Measurements from ENCODE around the gene SMAD3. TPM values are rescaled to one million over a fixed set of nuclear protein-coding genes. Genes with fewer than 3 reads are reported as not detected.
A peak's percentile ranks its signal among the peaks of the same experiment; 100 is the strongest.

Gene SMAD3
- total and polyA plus RNA-seq, 2 of the 4 experiments (the other 2 are of a cell fraction): 71.0 to 177 TPM

DNA sequence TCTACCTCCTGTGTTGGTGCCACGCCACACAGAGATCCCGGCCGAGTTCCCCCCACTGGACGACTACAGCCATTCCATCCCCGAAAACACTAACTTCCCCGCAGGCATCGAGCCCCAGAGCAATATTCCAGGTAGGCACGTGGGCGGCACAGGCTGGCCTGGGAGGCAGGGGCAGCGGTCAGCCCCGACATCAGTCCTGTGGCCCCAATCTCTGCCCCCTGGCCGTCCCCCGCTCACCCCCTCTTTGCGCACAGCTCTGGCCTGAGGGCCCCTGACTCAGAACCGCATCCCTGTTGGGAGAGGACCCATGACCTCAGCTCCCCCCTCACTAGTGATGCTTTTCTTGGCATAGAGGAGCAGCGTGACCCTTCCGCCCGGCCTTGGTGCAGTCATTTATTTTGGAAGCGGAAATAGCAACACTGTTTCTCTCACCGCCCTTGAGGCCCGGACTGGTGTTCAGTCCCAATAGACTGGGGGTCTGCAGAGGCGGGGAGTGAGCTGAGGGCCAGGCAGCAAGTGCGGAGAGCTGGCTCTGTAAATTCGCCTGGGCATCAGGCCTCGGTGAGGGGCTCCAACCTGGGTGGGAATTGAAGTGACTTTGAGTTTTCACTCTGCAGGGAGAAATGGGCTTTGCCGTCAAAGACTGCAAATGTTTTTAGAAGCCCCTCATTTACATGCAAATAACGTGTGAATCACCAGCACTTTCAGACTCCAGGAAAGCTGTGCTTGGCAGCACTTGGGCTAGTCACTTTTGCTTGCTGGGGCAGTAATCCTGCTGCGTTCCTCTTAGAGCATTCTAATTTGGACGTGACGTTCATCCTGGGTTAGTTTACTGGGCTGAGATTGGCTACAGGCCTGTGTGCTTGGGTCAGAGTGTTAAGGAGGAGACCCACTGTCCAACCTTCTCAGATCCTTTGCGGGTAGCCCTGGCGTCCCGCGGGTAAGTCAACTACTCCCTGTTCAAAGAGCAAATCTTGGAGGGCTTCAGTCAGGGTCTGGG lies 100.2 kb downstream of the SMAD3 start:
- dilution Hi-C loops (cut with HindIII; ENCODE audit: low sequenced_read_pairs, unreplicated experiment) (no loop called here), in situ Hi-C loops (cut with MboI; ENCODE audit: low sequenced_read_pairs) (no loop called here), intact Hi-C loops (cut with micrococcal nuclease) (no loop called here)
- H3K18ac ChIP-seq (ENCODE audit: low read depth, low read length): peak overlapping the region; percentile 36; the same call in 1 of the 2 replicates
- peak overlapping the region; percentile 54 for H2BK120ac ChIP-seq (ENCODE audit: low read depth, low read length)
- no peaks in the 10 kb centered on the region for H3K9me3 ChIP-seq (ENCODE audit: control insufficient read depth, insufficient read depth, low read length)
- POLR2A ChIA-PET (ENCODE audit: unreplicated experiment): interaction anchor here (0.5 kb wide), 1 partner anchor 52 kb away, joined by 5 read pairs; no protein-coding TSS in a partner anchor
- no peak overlapping the region for H3K56ac ChIP-seq (ENCODE audit: extremely low read depth, insufficient read depth, low read length)
- H3K9me1 ChIP-seq (ENCODE audit: insufficient read depth, low read length): peaks cover 72% of the 10 kb centered on the region
- H4K5ac ChIP-seq (ENCODE audit: low read depth, low read length): peak overlapping the region; percentile 25
- H3K79me1 ChIP-seq (ENCODE audit: low read depth in 1 of 2, low read length in 2 of 2): peaks cover 50 to 94% of the 10 kb centered on the region in 2 experiments
- H3K27me3 ChIP-seq (ENCODE audit: control insufficient read depth, insufficient read depth, low read length): no peaks in the 10 kb centered on the region
- H3K27ac ChIP-seq (ENCODE audit: insufficient read depth, low read length): peak overlapping the region; percentile 89
- peak overlapping the region; percentile 40 to 92; a peak in 3 of 4 replicates for H4K8ac ChIP-seq (ENCODE audit: low read depth in 2 of 2, low read length in 2 of 2)
- peak overlapping the region; percentile 75 for H2BK5ac ChIP-seq (ENCODE audit: low read depth, low read length, poor library complexity, severe bottlenecking)
- BruUV-seq (replicated peaks): no TSS peak
- H3K36me3 ChIP-seq (ENCODE audit: control insufficient read depth, insufficient read depth, low read length): peaks cover 70% of the 10 kb centered on the region
- peak overlapping the region; percentile 99 for H2AK5ac ChIP-seq (ENCODE audit: low read depth, low read length)
- H3K9ac ChIP-seq (ENCODE audit: low read depth, low read length): no peak overlapping the region; the same call in 1 of the 2 replicates
- WGBS, 2 experiments (ENCODE audit: extremely low coverage in 2 of 2, insufficient read length in 1 of 2): 0% methylated on average over 1 of the region's 34 CpGs; no CpG with 5 or more reads in 1 of the 2 experiments
- DNase-seq (peak; percentile 70), ATAC-seq (ENCODE audit: low read depth) (no peak)
- peaks cover 67% of the 10 kb centered on the region for H3K4me1 ChIP-seq (ENCODE audit: control insufficient read depth, insufficient read depth, low read length)
- H3K23ac ChIP-seq (ENCODE audit: low read depth, low read length): peak overlapping the region; percentile 22; the same call in 1 of the 2 replicates
- CTCF ChIA-PET: no interaction called here
- no peak overlapping the region for H2BK15ac ChIP-seq (ENCODE audit: low read depth, low read length)
- H3K14ac ChIP-seq (replicated peaks; ENCODE audit: low read depth, low read length): peak overlapping the region; percentile 93
- H2AK9ac ChIP-seq (replicated peaks; ENCODE audit: low read depth, low read length, poor library complexity): peak overlapping the region; percentile 51
- H2AFZ ChIP-seq (replicated peaks; ENCODE audit: low read length, poor library complexity): no peak overlapping the region
- peak overlapping the region; percentile 37 for H2BK20ac ChIP-seq (ENCODE audit: low read depth, low read length)
- peak overlapping the region; percentile 86 for H3K4ac ChIP-seq (ENCODE audit: low read depth, low read length)
- H3K4me2 ChIP-seq (ENCODE audit: low read depth, low read length): no peak overlapping the region
- H3K4me3 ChIP-seq (ENCODE audit: insufficient read depth, low read depth, low read length): no peak overlapping the region
- peak overlapping the region; percentile 91 for H4K91ac ChIP-seq (ENCODE audit: insufficient read depth, low read depth, low read length)
- peaks cover 41% of the 10 kb centered on the region for H4K20me1 ChIP-seq (ENCODE audit: insufficient read depth, low read length)
- TF ChIP-seq CEBPB (IDR thresholded peaks at IDR 0.05; ENCODE audit: low read depth, low read length): no peak
- TF ChIP-seq NFE2L2 (IDR thresholded peaks at IDR 0.05; ENCODE audit: low read depth, low read length): no peak
- no peak for TF ChIP-seq POLR2A (IDR thresholded peaks at IDR 0.05; ENCODE audit: low read depth, low read length)
- TF ChIP-seq MAZ (IDR thresholded peaks at IDR 0.05; ENCODE audit: borderline replicate concordance, low read depth, low read length): no peak
- no peak for TF ChIP-seq RAD21 (IDR thresholded peaks at IDR 0.05; ENCODE audit: low read length)
- no peak for TF ChIP-seq MXI1 (IDR thresholded peaks at IDR 0.05; ENCODE audit: borderline replicate concordance, low read depth, low read length)
- no peak for TF ChIP-seq BHLHE40 (IDR thresholded peaks at IDR 0.05; ENCODE audit: low read depth, low read length)
- TF ChIP-seq, protein P1, sequence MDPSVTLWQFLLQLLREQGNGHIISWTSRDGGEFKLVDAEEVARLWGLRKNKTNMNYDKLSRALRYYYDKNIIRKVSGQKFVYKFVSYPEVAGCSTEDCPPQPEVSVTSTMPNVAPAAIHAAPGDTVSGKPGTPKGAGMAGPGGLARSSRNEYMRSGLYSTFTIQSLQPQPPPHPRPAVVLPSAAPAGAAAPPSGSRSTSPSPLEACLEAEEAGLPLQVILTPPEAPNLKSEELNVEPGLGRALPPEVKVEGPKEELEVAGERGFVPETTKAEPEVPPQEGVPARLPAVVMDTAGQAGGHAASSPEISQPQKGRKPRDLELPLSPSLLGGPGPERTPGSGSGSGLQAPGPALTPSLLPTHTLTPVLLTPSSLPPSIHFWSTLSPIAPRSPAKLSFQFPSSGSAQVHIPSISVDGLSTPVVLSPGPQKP (IDR thresholded peaks at IDR 0.05; ENCODE audit: borderline replicate concordance, low read depth, low read length): no peak
- TF ChIP-seq, protein P2, sequence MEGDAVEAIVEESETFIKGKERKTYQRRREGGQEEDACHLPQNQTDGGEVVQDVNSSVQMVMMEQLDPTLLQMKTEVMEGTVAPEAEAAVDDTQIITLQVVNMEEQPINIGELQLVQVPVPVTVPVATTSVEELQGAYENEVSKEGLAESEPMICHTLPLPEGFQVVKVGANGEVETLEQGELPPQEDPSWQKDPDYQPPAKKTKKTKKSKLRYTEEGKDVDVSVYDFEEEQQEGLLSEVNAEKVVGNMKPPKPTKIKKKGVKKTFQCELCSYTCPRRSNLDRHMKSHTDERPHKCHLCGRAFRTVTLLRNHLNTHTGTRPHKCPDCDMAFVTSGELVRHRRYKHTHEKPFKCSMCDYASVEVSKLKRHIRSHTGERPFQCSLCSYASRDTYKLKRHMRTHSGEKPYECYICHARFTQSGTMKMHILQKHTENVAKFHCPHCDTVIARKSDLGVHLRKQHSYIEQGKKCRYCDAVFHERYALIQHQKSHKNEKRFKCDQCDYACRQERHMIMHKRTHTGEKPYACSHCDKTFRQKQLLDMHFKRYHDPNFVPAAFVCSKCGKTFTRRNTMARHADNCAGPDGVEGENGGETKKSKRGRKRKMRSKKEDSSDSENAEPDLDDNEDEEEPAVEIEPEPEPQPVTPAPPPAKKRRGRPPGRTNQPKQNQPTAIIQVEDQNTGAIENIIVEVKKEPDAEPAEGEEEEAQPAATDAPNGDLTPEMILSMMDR (conservative IDR thresholded peaks at IDR 0.05; ENCODE audit: low read depth, low read length): no peak
- TF ChIP-seq FOS (IDR thresholded peaks at IDR 0.05; ENCODE audit: low read depth, low read length): no peak
- TF ChIP-seq, protein P3, sequence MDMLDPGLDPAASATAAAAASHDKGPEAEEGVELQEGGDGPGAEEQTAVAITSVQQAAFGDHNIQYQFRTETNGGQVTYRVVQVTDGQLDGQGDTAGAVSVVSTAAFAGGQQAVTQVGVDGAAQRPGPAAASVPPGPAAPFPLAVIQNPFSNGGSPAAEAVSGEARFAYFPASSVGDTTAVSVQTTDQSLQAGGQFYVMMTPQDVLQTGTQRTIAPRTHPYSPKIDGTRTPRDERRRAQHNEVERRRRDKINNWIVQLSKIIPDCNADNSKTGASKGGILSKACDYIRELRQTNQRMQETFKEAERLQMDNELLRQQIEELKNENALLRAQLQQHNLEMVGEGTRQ (IDR thresholded peaks at IDR 0.05; ENCODE audit: low read depth, low read length): no peak
- TF ChIP-seq CHD1 (IDR thresholded peaks at IDR 0.05; ENCODE audit: low read depth, low read length): no peak
- TF ChIP-seq MAFK (IDR thresholded peaks at IDR 0.05; ENCODE audit: low read depth, low read length): no peak
